Ovary (tissue), 9 donors: ENCODE measurements around the gene CENPO. TPM values are rescaled to one million over a fixed set of nuclear protein-coding genes. Genes with fewer than 3 reads are reported as not detected.

Experiments used
- DNase-seq, 5 donors: peaks; one replicate each; pipeline ENCODE4 v3.0.0-alpha.2; 2019 to 2020
- H3K27ac ChIP-seq, 2 donors: fragments of 200-600 bp; one replicate each; pipeline versions ENCODE4 v1.5.1 to v1.8.0; 2019 to 2022
- H3K27me3 ChIP-seq: fragments of 200-600 bp; one replicate; pipeline ENCODE4 v1.8.0; 2022
- H3K36me3 ChIP-seq: fragments of 200-600 bp; sonication (generic); one replicate; pipeline ENCODE4 v1.5.1; 2019
- H3K4me1 ChIP-seq: one replicate; pipeline ENCODE4 v1.8.1; 2013; ENCODE audit warnings: mild to moderate bottlenecking, moderate library complexity; ENCODE audit not compliant: insufficient read depth
- H3K4me3 ChIP-seq: fragments of 200-600 bp; sonication (generic); one replicate; pipeline ENCODE4 v1.5.1; 2017
- H3K9me3 ChIP-seq, 2 donors: fragments of 200-600 bp in 1 of 2; sonication (generic) in 1 of 2; one replicate each; pipeline versions ENCODE4 v1.5.1 to v1.8.1; 2013 to 2019; ENCODE audit warnings: mild to moderate bottlenecking in 1 of 2, moderate library complexity in 1 of 2
- EP300 ChIP-seq: sonication (generic); formaldehyde crosslinking; IDR thresholded peaks from one replicate; pipeline ENCODE4 v1.6.1; 2017; ENCODE audit warnings: antibody characterized with exemption
- POLR2A ChIP-seq: fragments of 450-650 bp; IDR thresholded peaks from one replicate; pipeline ENCODE4 v1.6.1; 2017; ENCODE audit warnings: antibody characterized with exemption, mild to moderate bottlenecking, moderate library complexity
- WGBS, 3 donors: extraction: QIAGEN DNeasy Blood & Tissue Kit in 1 of 3; methylation state at CpG; one replicate each; pipeline versions ENCODE4 v1.1.5 to v1.1.7; 2013 to 2017; 5-methylcytosine and 5-hydroxymethylcytosine counted together
- intact Hi-C, 4 donors: fragments of 100-400 bp; cut with DNase I; formaldehyde crosslinking; loops; one replicate each; pipeline versions ENCODE4 v1.11.0 to v1.15.1; 2022 to 2023
- polyA plus RNA-seq, 2 donors: library from polyadenylated mRNA; stranded (reverse); fragments of 200-250 nt in 1 of 2; fragments of 350-450 nt in 1 of 2; fragmentation: Illumina TruSeq in 1 of 2; extraction: RNeasy Lipid Tissue Mini Kit (QIAGEN cat#74804) in 1 of 2; gene quantifications; one replicate each; pipeline ENCODE4 v1.2.3, GENCODE V29; 2013 to 2014
- total RNA-seq, 7 donors: library from RNA; depleted of rRNA in 2 of 7; stranded (reverse); fragments of >200 nt in 2 of 7; fragmentation: NEBNext Ultra II Directional in 3 of 7; extraction: Animal tissue kit (Norgen Biotek cat#: 25700) in 3 of 7; gene quantifications; one replicate each; pipeline versions ENCODE4 v1.1.0 to v1.2.4, GENCODE V29; 2016 to 2023
- TF ChIP-seq, protein P1 (sequence below), 3 donors: fragments of 450-650 bp in 2 of 3; fragments of 200-600 bp in 1 of 3; IDR thresholded peaks; one replicate each; pipeline versions ENCODE4 v1.5.1 to v1.8.0; 2016 to 2022; ENCODE audit warnings: antibody characterized with exemption in 3 of 3, mild to moderate bottlenecking in 1 of 3
- donor health status: DM: no; HTN: no; CAD: no; lungs with moderate emphysema.
- donor health status: DM: no; HTN: no; CAD: no.
- donor health status: Bipolar disorder and iron deficiency.
- donor health status: DM: yes; HTN: yes; CAD: no.
- donor health status: DM: no; HTN: no; CAD: no.
- donor health status: DM: yes; HTN: yes; CAD: no.

CENPO gene
- total and polyA plus RNA-seq, 9 donors: 1.0 to 4.7 (median 2.4) TPM

DNA sequence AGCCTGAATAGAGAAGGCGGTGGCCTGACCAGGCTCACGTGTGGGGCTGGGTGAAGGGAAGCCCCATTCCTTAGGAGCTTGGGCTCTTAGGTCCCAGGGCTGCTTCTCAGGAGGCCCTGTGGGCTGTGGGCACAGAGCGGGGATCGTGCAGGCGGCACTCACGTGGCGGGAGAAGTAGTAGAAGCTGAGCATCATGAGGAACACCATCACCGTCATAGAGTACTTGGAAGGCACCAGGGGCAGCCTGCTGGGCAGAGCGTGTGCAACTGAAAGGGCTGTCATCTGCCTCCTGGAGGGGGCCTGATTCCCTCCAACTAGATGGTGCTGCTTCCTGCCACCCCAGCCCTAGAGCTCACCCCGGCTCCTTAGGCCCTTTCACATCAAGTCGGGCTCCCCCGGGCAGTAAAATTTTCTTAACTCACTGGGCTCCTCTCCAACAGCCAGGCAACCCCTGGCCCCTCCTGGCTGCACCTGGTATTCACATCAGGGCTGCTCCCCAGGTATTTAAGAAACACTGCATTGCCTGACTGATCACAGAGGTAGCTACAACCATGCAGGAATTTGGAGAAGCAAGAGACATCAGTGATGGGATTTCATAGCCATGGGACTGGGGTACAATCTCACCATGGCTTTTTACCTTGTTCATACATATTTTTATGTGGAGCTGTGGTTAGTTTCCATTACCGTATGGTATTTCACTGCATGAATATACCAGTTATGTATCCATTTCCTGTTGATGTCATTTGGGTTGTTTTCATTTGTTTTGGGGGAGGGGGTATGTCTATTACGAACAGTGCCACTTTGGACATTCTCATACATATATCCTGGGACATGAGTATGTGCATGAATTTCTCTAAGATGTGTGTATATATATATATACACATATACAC, 32.9 kb downstream of the CENPO start:
- Histone ChIP-seq H3K36me3 (peaks cover 3% of the 10 kb centered on the region), H3K9me3 (no peaks in the 10 kb centered on the region), H3K4me1 (no peaks in the 10 kb centered on the region), H3K27ac (no peak overlapping the region), H3K4me3 (no peak overlapping the region), H3K27me3 (no peaks in the 10 kb centered on the region)
- 90 to 95% (median 93%) methylated on average over 14 of the region's 14 CpGs for WGBS, 3 donors
- no peak for DNase-seq
- TF ChIP-seq EP300 (no peak), POLR2A (no peak)
- TF ChIP-seq, protein P1, sequence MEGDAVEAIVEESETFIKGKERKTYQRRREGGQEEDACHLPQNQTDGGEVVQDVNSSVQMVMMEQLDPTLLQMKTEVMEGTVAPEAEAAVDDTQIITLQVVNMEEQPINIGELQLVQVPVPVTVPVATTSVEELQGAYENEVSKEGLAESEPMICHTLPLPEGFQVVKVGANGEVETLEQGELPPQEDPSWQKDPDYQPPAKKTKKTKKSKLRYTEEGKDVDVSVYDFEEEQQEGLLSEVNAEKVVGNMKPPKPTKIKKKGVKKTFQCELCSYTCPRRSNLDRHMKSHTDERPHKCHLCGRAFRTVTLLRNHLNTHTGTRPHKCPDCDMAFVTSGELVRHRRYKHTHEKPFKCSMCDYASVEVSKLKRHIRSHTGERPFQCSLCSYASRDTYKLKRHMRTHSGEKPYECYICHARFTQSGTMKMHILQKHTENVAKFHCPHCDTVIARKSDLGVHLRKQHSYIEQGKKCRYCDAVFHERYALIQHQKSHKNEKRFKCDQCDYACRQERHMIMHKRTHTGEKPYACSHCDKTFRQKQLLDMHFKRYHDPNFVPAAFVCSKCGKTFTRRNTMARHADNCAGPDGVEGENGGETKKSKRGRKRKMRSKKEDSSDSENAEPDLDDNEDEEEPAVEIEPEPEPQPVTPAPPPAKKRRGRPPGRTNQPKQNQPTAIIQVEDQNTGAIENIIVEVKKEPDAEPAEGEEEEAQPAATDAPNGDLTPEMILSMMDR (IDR thresholded peaks at IDR 0.05): no peak
- intact Hi-C loops: loop anchor here (2.0 to 10.0 kb wide), 5 partner anchors 309 to 419 kb away; no protein-coding TSS in a partner anchor

DNA sequence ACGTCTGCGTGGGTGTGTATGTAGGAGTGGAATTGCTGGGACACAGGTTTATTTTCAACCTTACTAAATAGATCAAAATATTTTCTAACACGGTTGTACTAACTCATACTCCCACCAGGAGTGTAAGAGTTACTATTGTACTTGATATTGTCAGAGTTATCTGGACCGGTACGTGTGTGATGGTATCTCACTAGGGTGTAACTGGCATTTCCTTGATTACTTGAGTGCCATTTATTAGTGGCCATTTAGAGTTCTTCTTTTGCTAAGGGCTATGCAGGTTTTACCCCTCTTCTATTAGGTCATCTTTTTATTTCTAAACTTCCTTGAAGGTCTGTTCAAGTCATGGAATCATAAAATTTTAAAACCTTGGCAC, 33.5 kb downstream of the CENPO start:
- no peaks in the 10 kb centered on the region for H3K4me1 ChIP-seq
- H3K27ac ChIP-seq: no peak overlapping the region
- H3K9me3 ChIP-seq: no peaks in the 10 kb centered on the region
- H3K27me3 ChIP-seq: no peaks in the 10 kb centered on the region
- intact Hi-C loops: loop anchor here (2.0 to 10.0 kb wide), 5 partner anchors 308 to 419 kb away; no protein-coding TSS in a partner anchor
- H3K4me3 ChIP-seq: no peak overlapping the region
- TF ChIP-seq, protein P1 (IDR thresholded peaks at IDR 0.05): no peak
- no peak for TF ChIP-seq EP300
- no peak for TF ChIP-seq POLR2A
- DNase-seq: no peak
- 58 to 72% (median 66%) methylated on average over 5 of the region's 5 CpGs for WGBS, 3 donors
- H3K36me3 ChIP-seq: no peaks in the 10 kb centered on the region

DNA sequence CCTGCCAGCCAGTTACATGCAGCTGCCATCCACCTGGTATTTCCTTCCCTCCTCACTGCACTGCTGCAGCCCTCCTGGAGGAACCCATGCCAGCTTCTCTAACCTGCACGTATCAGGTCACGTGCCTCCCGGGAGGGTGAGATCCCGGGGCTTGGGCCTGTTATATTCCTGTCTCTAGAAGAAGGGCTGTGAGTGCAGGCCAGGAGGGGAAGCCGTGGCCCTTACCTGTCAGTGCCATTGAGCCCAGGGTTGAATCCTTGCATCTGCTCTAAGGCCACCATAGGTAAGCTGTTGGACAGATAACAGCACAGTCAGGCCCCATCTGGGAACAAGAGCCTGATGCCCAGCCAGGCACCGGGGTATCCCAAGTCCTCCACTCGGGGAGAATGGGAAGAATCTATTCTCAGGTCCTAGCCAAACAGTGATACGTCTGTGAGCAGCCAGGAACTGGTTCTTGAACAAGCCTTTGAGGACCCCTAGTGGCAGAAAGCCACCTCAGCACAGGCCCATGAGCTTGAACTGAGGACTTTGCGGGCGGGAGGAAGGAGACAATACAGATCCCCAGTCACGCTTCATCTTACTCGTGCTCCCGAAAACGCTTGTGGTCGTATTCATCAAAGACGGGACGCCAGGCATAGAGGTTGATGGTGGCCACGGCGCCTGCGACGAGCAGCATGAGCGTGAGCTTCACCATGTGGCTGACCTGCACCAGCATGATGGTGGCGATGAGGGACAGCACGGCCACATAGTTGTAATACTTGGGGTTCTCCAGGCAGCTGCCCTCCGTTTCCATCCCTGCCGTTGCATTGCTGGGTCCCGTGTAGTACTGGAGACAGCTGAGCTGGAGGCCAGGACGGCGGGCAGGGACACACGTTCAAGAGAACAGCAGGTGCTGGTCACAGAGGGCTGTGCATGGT, 34.4 kb downstream of the CENPO start:
- peak; percentile 78 to 89 (median 83) for DNase-seq
- no peaks in the 10 kb centered on the region for H3K4me1 ChIP-seq
- H3K27ac ChIP-seq: no peak overlapping the region
- TF ChIP-seq, protein P1 (IDR thresholded peaks at IDR 0.05): peak; percentile 81 to 85 (median 83)
- no peak for TF ChIP-seq EP300
- no peaks in the 10 kb centered on the region for H3K27me3 ChIP-seq
- H3K4me3 ChIP-seq: no peak overlapping the region
- no peaks in the 10 kb centered on the region for H3K36me3 ChIP-seq
- no peaks in the 10 kb centered on the region for H3K9me3 ChIP-seq
- WGBS, 3 donors: 27 to 33% (median 28%) methylated on average over 30 of the region's 30 CpGs
- intact Hi-C loops: loop anchor here (2.0 to 10.0 kb wide), 5 partner anchors 307 to 420 kb away; no protein-coding TSS in a partner anchor

DNA sequence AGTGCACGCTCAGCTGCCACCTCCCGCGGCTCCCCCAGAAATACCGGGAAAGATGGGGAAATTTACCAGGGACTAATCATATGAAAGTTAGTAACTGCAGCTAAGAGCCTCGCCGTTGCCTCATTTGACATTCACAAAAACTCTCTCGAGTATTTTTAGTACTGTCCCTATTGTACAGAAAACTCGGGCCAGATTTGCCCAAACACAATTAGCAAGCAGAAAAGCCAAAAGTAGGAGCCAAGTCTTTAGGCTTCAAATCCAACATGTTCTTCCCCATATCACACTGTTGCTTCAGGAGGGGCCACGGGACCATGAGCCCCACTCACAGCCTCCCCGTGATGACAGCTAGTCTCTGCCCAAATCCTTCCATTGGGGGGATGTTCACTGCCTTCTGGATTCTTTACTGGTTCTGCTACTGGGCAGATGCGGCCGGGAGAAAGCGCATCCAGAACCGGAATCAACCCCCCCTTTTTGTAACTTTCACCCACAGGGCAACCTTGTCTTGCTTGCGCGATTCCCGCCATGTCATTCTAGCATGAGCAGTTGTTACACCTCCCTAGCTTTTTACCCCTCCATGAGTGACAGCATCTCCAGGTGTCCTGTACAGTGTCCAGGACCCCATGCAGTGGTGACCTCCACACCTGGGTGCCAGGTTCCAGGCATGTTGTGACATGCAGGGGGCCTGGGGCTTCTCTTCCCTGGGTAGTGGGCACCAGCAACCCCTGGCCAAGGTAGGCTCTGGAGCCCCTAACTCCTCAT, 35.2 kb downstream of the CENPO start:
- DNase-seq: peak in 3 of 5 donors; percentile 8 to 28 (median 17)
- H3K4me3 ChIP-seq: no peak overlapping the region
- H3K36me3 ChIP-seq: no peaks in the 10 kb centered on the region
- TF ChIP-seq POLR2A (no peak), EP300 (no peak)
- TF ChIP-seq, protein P1 (IDR thresholded peaks at IDR 0.05): no peak
- no peaks in the 10 kb centered on the region for H3K9me3 ChIP-seq
- intact Hi-C loops: loop anchor here (5.0 to 10.0 kb wide), 4 partner anchors 306 to 421 kb away; no protein-coding TSS in a partner anchor
- H3K4me1 ChIP-seq: no peaks in the 10 kb centered on the region
- WGBS, 3 donors: 70 to 75% (median 74%) methylated on average over 17 of the region's 17 CpGs
- no peak overlapping the region for H3K27ac ChIP-seq
- no peaks in the 10 kb centered on the region for H3K27me3 ChIP-seq
